Keratinocyte (primary cell): Measurements from ENCODE around the gene CYSTM1.

Experiments used
- EZH2 ChIP-seq: IDR thresholded peaks from one replicate; pipeline ENCODE4 v1.6.1; 2012; ENCODE audit warnings: inconsistent platforms, mild to moderate bottlenecking, low read length, moderate library complexity
- TF ChIP-seq, protein P1 (sequence below), 3 experiments: IDR thresholded peaks in 1 of 3; conservative IDR thresholded peaks in 1 of 3; optimal IDR thresholded peaks in 1 of 3; 2 replicates in 2 of 3; 3 replicates in 1 of 3; pipeline versions ENCODE3 to v1.5.1; 2011; ENCODE audit warnings: low read length in 3 of 3, mild to moderate bottlenecking in 3 of 3, moderate library complexity in 2 of 3, control low read depth in 1 of 3, inconsistent platforms in 1 of 3; ENCODE audit not compliant: insufficient read depth in 2 of 3; ENCODE audit errors: extremely low read depth in 1 of 3

DNA sequence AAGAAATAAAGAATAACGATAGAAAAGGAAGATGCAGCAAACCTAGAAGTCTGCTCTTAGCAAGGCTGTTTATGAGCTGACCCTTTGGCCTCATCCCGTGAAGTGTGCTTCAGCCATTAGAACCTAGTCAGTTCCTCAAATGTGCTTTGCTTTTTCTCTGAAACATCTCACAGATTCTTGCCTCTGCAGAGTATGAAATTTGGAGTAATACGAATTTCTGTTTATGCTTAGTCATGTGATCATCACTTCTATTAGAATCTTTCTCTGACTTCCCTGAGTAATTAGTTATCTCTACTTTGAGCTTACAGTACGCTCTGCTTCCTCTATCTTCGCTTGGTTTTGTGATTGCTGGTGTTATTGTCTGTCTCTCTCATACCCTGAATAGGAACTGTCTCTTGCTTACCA is 11.3 kb downstream of the CYSTM1 start:
- TF ChIP-seq, protein P1, sequence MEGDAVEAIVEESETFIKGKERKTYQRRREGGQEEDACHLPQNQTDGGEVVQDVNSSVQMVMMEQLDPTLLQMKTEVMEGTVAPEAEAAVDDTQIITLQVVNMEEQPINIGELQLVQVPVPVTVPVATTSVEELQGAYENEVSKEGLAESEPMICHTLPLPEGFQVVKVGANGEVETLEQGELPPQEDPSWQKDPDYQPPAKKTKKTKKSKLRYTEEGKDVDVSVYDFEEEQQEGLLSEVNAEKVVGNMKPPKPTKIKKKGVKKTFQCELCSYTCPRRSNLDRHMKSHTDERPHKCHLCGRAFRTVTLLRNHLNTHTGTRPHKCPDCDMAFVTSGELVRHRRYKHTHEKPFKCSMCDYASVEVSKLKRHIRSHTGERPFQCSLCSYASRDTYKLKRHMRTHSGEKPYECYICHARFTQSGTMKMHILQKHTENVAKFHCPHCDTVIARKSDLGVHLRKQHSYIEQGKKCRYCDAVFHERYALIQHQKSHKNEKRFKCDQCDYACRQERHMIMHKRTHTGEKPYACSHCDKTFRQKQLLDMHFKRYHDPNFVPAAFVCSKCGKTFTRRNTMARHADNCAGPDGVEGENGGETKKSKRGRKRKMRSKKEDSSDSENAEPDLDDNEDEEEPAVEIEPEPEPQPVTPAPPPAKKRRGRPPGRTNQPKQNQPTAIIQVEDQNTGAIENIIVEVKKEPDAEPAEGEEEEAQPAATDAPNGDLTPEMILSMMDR (optimal IDR thresholded peaks at IDR 0.05 in 1 of 3, IDR thresholded peaks at IDR 0.05 in 1 of 3, conservative IDR thresholded peaks at IDR 0.05 in 1 of 3; ENCODE audit: extremely low read depth in 1 of 3, insufficient read depth in 2 of 3, low read length in 3 of 3): no peak
- no peak for TF ChIP-seq EZH2
